ENCODE results near the gene TP53I11. TPM values are rescaled to one million over a fixed set of nuclear protein-coding genes. Genes with fewer than 3 reads are reported as not detected.

Gene TP53I11
- total RNA-seq, 1 experiment from 2014 or later = 17.7 TPM

DNA sequence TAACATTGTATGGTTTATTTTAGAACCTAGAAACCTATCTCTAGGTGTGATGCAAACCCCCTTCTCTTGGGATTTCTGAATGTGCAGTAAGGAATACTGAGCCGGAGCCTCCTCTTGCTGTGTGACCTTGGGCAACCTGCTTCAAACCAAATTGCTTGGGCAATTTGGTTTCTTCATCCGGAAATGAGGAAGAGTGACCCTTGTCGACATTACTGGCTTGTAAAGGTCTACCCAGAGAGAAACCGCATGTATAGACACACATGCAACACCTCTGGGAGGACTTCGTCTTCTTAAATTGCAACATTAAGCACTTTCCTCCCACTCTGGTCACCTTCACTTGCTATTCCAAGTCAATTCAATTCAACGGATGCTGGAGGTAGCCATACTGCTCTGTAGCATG, 19.6 kb upstream of the TP53I11 start:
- no peak for DNase-seq (ENCODE audit: unreplicated experiment)
- intact Hi-C loops (cut with micrococcal nuclease) = no loop called here
- Mint-ChIP-seq H3K27me3 (ENCODE audit: insufficient read depth, unreplicated experiment) (no peaks in the 10 kb centered on the region), H3K36me3 (ENCODE audit: insufficient read depth, unreplicated experiment) (no peaks in the 10 kb centered on the region), H3K4me1 (ENCODE audit: insufficient read depth, unreplicated experiment) (no peaks in the 10 kb centered on the region), H3K27ac (ENCODE audit: low read depth, unreplicated experiment) (no peak overlapping the region), H3K4me3 (ENCODE audit: unreplicated experiment) (no peak overlapping the region), H3K9me3 (ENCODE audit: unreplicated experiment) (no peaks in the 10 kb centered on the region)
- no TSS peak for BruUV-seq (replicated peaks)
- TF ChIP-seq, protein P1, sequence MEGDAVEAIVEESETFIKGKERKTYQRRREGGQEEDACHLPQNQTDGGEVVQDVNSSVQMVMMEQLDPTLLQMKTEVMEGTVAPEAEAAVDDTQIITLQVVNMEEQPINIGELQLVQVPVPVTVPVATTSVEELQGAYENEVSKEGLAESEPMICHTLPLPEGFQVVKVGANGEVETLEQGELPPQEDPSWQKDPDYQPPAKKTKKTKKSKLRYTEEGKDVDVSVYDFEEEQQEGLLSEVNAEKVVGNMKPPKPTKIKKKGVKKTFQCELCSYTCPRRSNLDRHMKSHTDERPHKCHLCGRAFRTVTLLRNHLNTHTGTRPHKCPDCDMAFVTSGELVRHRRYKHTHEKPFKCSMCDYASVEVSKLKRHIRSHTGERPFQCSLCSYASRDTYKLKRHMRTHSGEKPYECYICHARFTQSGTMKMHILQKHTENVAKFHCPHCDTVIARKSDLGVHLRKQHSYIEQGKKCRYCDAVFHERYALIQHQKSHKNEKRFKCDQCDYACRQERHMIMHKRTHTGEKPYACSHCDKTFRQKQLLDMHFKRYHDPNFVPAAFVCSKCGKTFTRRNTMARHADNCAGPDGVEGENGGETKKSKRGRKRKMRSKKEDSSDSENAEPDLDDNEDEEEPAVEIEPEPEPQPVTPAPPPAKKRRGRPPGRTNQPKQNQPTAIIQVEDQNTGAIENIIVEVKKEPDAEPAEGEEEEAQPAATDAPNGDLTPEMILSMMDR (IDR thresholded peaks at IDR 0.05; ENCODE audit: unreplicated experiment) = no peak
- CTCF ChIA-PET = interaction anchor here (1.5 kb wide), 1 partner anchor 127 kb away, joined by 5 read pairs; no protein-coding TSS in a partner anchor
- POLR2A ChIA-PET = no interaction called here

DNA sequence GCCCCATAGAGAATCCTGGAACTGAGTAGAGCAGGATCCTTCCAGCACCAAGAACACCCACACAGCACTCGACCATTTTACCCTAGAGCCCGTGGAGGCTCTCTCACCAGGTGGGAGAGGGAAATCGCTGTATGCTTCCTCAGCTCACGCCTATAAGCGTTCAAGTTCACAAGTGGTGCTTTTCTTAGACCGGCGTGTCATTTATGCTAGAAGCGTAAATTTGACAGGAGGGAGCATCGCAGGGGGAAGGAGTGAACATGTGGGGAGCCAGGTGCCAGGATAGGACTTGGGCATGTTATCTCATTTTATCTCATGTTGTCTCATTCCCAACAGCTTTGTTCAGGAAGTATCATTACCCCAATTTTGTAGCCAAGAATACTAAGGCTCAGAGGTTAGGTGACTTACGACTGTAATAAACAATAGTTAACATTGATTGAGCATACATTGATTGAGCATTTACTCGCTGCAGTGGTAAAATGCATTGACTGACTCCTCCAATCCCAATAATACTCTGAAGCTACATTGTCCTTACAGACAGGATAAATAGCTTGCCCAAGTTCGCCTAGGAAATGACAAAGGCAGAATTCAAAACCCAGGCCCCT, 19.1 kb upstream of the TP53I11 start:
- TF ChIP-seq, protein P1 (IDR thresholded peaks at IDR 0.05; ENCODE audit: unreplicated experiment) = no peak
- ChIA-PET CTCF (interaction anchor here (1.2 to 1.5 kb wide), 2 partner anchors 12 to 128 kb away, joined by 3 to 5 read pairs; no protein-coding TSS in a partner anchor), POLR2A (interaction anchor here (0.6 kb wide), 1 partner anchor 383 kb away, joined by 3 read pairs; no protein-coding TSS in a partner anchor)
- Mint-ChIP-seq H3K36me3 (ENCODE audit: insufficient read depth, unreplicated experiment) (no peaks in the 10 kb centered on the region), H3K27ac (ENCODE audit: low read depth, unreplicated experiment) (no peak overlapping the region), H3K4me3 (ENCODE audit: unreplicated experiment) (no peak overlapping the region), H3K9me3 (ENCODE audit: unreplicated experiment) (no peaks in the 10 kb centered on the region), H3K27me3 (ENCODE audit: insufficient read depth, unreplicated experiment) (no peaks in the 10 kb centered on the region), H3K4me1 (ENCODE audit: insufficient read depth, unreplicated experiment) (no peaks in the 10 kb centered on the region)
- BruUV-seq (replicated peaks) = no TSS peak
- DNase-seq (ENCODE audit: unreplicated experiment) = no peak
- intact Hi-C loops (cut with micrococcal nuclease) = no loop called here

- H3K4me3 Mint-ChIP-seq (ENCODE audit: unreplicated experiment) = no peak overlapping the region
- no peaks in the 10 kb centered on the region for H3K4me1 Mint-ChIP-seq (ENCODE audit: insufficient read depth, unreplicated experiment)
- no peaks in the 10 kb centered on the region for H3K9me3 Mint-ChIP-seq (ENCODE audit: unreplicated experiment)
- TF ChIP-seq, protein P1 (IDR thresholded peaks at IDR 0.05; ENCODE audit: unreplicated experiment) = no peak
- no peak for DNase-seq (ENCODE audit: unreplicated experiment)
- H3K27ac Mint-ChIP-seq (ENCODE audit: low read depth, unreplicated experiment) = no peak overlapping the region
- ChIA-PET POLR2A (interaction anchor here (1.4 kb wide), 1 partner anchor 11 kb away, joined by 8 read pairs; no protein-coding TSS in a partner anchor), CTCF (interaction anchor here (0.7 to 1.2 kb wide), 3 partner anchors 11 to 371 kb away, joined by 3 read pairs; no protein-coding TSS in a partner anchor)
- H3K27me3 Mint-ChIP-seq (ENCODE audit: insufficient read depth, unreplicated experiment) = no peaks in the 10 kb centered on the region
- BruUV-seq (replicated peaks) = no TSS peak
- H3K36me3 Mint-ChIP-seq (ENCODE audit: insufficient read depth, unreplicated experiment) = no peaks in the 10 kb centered on the region
- intact Hi-C loops (cut with micrococcal nuclease) = no loop called here
These were observed 17.8 kb upstream of the TP53I11 start for GRCh38 chr11:44968510-44968909.

- POLR2A ChIA-PET = interaction anchor here (0.6 to 1.4 kb wide), 2 partner anchors 11 to 29 kb away, joined by 3 to 8 read pairs; no protein-coding TSS in a partner anchor
- H3K27me3 Mint-ChIP-seq (ENCODE audit: insufficient read depth, unreplicated experiment) = no peaks in the 10 kb centered on the region
- TF ChIP-seq, protein P1 (IDR thresholded peaks at IDR 0.05; ENCODE audit: unreplicated experiment) = no peak
- H3K4me1 Mint-ChIP-seq (ENCODE audit: insufficient read depth, unreplicated experiment) = no peaks in the 10 kb centered on the region
- no peak overlapping the region for H3K27ac Mint-ChIP-seq (ENCODE audit: low read depth, unreplicated experiment)
- intact Hi-C loops (cut with micrococcal nuclease) = no loop called here
- BruUV-seq (replicated peaks) = no TSS peak
- no peaks in the 10 kb centered on the region for H3K36me3 Mint-ChIP-seq (ENCODE audit: insufficient read depth, unreplicated experiment)
- H3K4me3 Mint-ChIP-seq (ENCODE audit: unreplicated experiment) = no peak overlapping the region
- no peaks in the 10 kb centered on the region for H3K9me3 Mint-ChIP-seq (ENCODE audit: unreplicated experiment)
- CTCF ChIA-PET = interaction anchor here (0.7 to 1.5 kb wide), 2 partner anchors 137 to 372 kb away, joined by 3 read pairs; no protein-coding TSS in a partner anchor
- no peak for DNase-seq (ENCODE audit: unreplicated experiment)
These were observed 17.3 kb upstream of the TP53I11 start for GRCh38 chr11:44967930-44968496.

Measured in MCF 10A (cell line).